Lung (tissue), 12 donors: ENCODE measurements around the gene FGD5. TPM values are rescaled to one million over a fixed set of nuclear protein-coding genes. Genes with fewer than 3 reads are reported as not detected.

ENCODE experiments used
- ATAC-seq: fragments of 200-7000 bp; cut with Tn5 transposase; one replicate; pipeline ENCODE4 v1.9.1; 2020; ENCODE audit warnings: moderate number of reproducible peaks; ENCODE audit not compliant: insufficient read depth, low FRiP score
- DNase-seq, 3 donors: peaks; one replicate each; pipeline ENCODE4 v3.0.0-alpha.2; 2013 to 2017
- H3K27ac ChIP-seq, 2 donors: one replicate each; pipeline ENCODE4 v1.5.1; 2013; ENCODE audit warnings: mild to moderate bottlenecking in 2 of 2, moderate library complexity in 2 of 2, control low read depth in 1 of 2, inconsistent platforms in 1 of 2, low read depth in 1 of 2, low read length in 1 of 2
- H3K27me3 ChIP-seq, 3 donors: one replicate each; pipeline ENCODE4 v1.5.1; 2013; ENCODE audit warnings: low read length in 2 of 3; ENCODE audit not compliant: control insufficient read depth in 3 of 3, insufficient read depth in 3 of 3
- H3K36me3 ChIP-seq, 4 donors: one replicate each; pipeline ENCODE4 v1.5.1; 2013; ENCODE audit warnings: low read length in 4 of 4, mild to moderate bottlenecking in 1 of 4, moderate library complexity in 1 of 4; ENCODE audit not compliant: control insufficient read depth in 4 of 4, insufficient read depth in 4 of 4
- H3K4me1 ChIP-seq, 5 donors: one replicate each; pipeline ENCODE4 v1.5.1; 2013; ENCODE audit warnings: low read length in 5 of 5, mild to moderate bottlenecking in 2 of 5, moderate library complexity in 1 of 5; ENCODE audit not compliant: control insufficient read depth in 5 of 5, insufficient read depth in 5 of 5
- H3K4me3 ChIP-seq: one replicate; pipeline ENCODE4 v1.5.1; 2013; ENCODE audit warnings: mild to moderate bottlenecking, control low read depth, moderate library complexity
- H3K9ac ChIP-seq, 2 donors: one replicate each; pipeline ENCODE4 v1.5.1; 2013; ENCODE audit warnings: low read length in 2 of 2, control low read depth in 1 of 2; ENCODE audit not compliant: insufficient read depth in 1 of 2
- H3K9me3 ChIP-seq, 4 donors: one replicate each; pipeline ENCODE4 v1.5.1; 2013; ENCODE audit warnings: low read length in 3 of 4, mild to moderate bottlenecking in 1 of 4, moderate library complexity in 1 of 4; ENCODE audit not compliant: control insufficient read depth in 4 of 4, insufficient read depth in 3 of 4
- WGBS, 2 donors: extraction: QIAGEN DNeasy Blood & Tissue Kit; methylation state at CpG; one replicate each; pipeline ENCODE4 v1.1.7; 2013; 5-methylcytosine and 5-hydroxymethylcytosine counted together
- polyA plus RNA-seq, 2 donors: library from polyadenylated mRNA; stranded (reverse); fragments of 200-250 nt; gene quantifications; one replicate each; pipeline ENCODE4 v1.2.1, GENCODE V29; 2013
- total RNA-seq, 2 donors: library from RNA; depleted of rRNA in 1 of 2; stranded (reverse); fragments of >200 nt in 1 of 2; gene quantifications; one replicate each; pipeline ENCODE4 v1.2.1, GENCODE V29; 2014 to 2021
- TF ChIP-seq, protein P1 (sequence below): IDR thresholded peaks from 2 replicates; pipeline ENCODE4 v1.5.1; 2012; ENCODE audit warnings: mild to moderate bottlenecking; ENCODE audit errors: control extremely low read depth, extremely low read depth
- donor health status: control.
- donor health status: control.
- donor health status: Bipolar disorder and iron deficiency.
- donor health status: healthy.
- donor health status: DM: yes; HTN: yes; CAD: no.

The FGD5 gene
- total and polyA plus RNA-seq, 4 donors, result 14.6 to 58.5 (median 32.2) TPM

DNA sequence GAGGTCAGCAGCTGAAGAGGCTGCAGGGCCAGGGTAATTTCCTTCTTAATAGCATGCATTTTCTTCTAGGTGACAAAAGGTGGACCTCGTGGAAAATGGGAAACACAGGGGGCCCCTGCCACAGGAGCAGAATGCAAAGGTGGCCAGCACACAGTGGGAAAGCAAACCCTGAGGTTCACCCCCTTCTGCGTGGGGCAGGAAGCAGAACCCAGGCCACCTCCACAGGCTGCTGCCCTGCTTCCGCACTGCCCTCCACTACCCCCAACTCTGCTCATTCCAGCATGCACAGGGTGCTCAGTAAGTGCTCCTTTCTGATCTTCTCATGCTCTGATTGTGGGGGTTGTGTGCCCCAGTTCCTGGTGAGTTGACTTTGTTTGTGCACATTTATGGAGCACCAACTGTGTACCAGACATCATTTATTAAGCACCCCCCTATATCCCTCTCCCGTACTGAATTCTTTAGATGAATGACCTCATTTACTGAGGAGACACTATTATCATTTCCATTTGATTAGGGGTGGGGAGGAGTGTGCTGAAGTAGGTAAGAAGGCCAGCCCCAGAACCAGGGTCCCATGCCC, 12.7 kb upstream of the FGD5 start:
- H3K4me1 ChIP-seq, result peaks cover 0 to 20% (median 0%) of the 10 kb centered on the region in 5 donors
- H3K9ac ChIP-seq, result no peak overlapping the region
- DNase-seq, result no peak
- ATAC-seq, result no peak
- H3K36me3 ChIP-seq, result no peaks in the 10 kb centered on the region
- H3K27ac ChIP-seq, result peak overlapping the region in 1 of 2 donors; percentile 78
- H3K4me3 ChIP-seq, result no peak overlapping the region
- 51 to 58% methylated on average over 4 of the region's 4 CpGs for whole genome bisulfite sequencing, 2 donors
- peaks cover 0 to 28% (median 0%) of the 10 kb centered on the region in 3 donors for H3K27me3 ChIP-seq
- TF ChIP-seq, protein P1, sequence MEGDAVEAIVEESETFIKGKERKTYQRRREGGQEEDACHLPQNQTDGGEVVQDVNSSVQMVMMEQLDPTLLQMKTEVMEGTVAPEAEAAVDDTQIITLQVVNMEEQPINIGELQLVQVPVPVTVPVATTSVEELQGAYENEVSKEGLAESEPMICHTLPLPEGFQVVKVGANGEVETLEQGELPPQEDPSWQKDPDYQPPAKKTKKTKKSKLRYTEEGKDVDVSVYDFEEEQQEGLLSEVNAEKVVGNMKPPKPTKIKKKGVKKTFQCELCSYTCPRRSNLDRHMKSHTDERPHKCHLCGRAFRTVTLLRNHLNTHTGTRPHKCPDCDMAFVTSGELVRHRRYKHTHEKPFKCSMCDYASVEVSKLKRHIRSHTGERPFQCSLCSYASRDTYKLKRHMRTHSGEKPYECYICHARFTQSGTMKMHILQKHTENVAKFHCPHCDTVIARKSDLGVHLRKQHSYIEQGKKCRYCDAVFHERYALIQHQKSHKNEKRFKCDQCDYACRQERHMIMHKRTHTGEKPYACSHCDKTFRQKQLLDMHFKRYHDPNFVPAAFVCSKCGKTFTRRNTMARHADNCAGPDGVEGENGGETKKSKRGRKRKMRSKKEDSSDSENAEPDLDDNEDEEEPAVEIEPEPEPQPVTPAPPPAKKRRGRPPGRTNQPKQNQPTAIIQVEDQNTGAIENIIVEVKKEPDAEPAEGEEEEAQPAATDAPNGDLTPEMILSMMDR, result no peak
- H3K9me3 ChIP-seq, result no peaks in the 10 kb centered on the region

DNA sequence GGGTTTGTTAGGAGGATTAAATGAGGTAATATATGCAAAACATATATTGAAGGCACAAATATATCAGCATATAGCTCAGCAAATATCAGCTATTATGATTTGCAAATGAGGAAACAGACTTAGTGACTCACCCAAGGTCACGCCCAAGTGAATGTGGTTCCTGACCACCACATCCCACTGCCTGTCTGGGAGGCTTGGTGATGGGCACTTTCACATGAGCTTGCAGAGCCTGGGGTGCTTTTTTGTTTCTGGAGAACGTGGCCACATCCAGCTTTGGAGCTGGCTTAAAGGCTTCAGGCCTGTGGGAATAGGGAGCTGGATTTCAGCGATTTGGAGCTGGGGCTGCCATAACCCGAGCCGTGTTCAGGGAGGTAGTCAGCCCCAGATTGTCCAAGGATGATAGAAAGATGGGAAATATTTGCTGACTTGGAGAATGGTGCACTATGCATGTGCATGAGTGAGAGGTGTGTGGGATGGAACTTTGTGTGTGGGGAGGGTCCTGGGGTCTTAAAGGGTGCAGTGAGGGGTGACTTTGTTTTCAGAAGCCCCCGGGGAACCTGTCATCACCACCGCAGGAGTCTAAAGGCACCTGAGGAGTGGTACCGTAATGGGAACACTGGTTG, 12.0 kb upstream of the FGD5 start:
- peaks cover 0 to 32% (median 0%) of the 10 kb centered on the region in 3 donors for H3K27me3 ChIP-seq
- H3K36me3 ChIP-seq, result no peaks in the 10 kb centered on the region
- no peak overlapping the region for H3K4me3 ChIP-seq
- H3K27ac ChIP-seq, result peak overlapping the region in 1 of 2 donors; percentile 49
- 61 to 66% methylated on average over 8 of the region's 8 CpGs for WGBS, 2 donors
- no peaks in the 10 kb centered on the region for H3K9me3 ChIP-seq
- TF ChIP-seq, protein P1, result no peak
- DNase-seq (no peak), ATAC-seq (no peak)
- H3K4me1 ChIP-seq, result peaks cover 0 to 21% (median 0%) of the 10 kb centered on the region in 5 donors
- H3K9ac ChIP-seq, result no peak overlapping the region

DNA sequence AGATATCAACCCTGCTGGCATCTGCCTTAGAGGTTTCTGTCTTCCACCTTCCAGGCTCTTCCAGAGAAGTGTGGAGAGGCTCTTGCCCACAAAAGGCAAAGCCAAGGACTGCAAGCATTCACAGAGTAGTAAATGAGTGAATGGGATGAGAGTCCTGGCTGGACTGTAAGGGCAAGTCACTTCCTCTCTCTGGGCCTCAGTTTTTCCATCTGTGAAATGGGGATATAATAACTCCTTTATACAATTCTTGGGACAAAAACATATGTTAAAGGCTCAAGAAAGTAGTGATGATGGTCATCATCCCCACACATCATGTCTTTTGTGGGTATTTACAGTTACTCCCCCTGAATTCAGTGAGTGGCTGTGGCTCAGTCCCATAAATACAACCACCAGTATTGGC, 10.7 kb upstream of the FGD5 start:
- DNase-seq (no peak), ATAC-seq (no peak)
- no peak overlapping the region for H3K4me3 ChIP-seq
- peaks cover 0 to 40% (median 0%) of the 10 kb centered on the region in 3 donors for H3K27me3 ChIP-seq
- no peak overlapping the region for H3K27ac ChIP-seq
- H3K9ac ChIP-seq, result no peak overlapping the region
- TF ChIP-seq, protein P1, result no peak
- no peaks in the 10 kb centered on the region for H3K9me3 ChIP-seq
- peaks cover 0 to 32% (median 4%) of the 10 kb centered on the region in 5 donors for H3K4me1 ChIP-seq
- no peaks in the 10 kb centered on the region for H3K36me3 ChIP-seq
